Stimulated activated CD8-positive, alpha-beta memory T cell treated with anti-CD3 and anti-CD28 coated beads, Interleukin-4, amount 100 ng/mL, for 48 hours (primary cell): ENCODE results near the gene ZDHHC11.
A peak's percentile ranks its signal among the peaks of the same experiment; 100 is the strongest.
"Not testable (repeated sequence)": the region's sequence is repeated elsewhere in the genome, so short reads cannot be mapped to it uniquely, and the experiment has no call there.

Experiments
- DNase-seq: peaks from one replicate; pipeline ENCODE4 v3.0.0-alpha.2; 2020

Gene ZDHHC11

GRCh38 chr5:856531-857425 is 6.0 kb upstream of the ZDHHC11 start:
- no peak for DNase-seq

DNA sequence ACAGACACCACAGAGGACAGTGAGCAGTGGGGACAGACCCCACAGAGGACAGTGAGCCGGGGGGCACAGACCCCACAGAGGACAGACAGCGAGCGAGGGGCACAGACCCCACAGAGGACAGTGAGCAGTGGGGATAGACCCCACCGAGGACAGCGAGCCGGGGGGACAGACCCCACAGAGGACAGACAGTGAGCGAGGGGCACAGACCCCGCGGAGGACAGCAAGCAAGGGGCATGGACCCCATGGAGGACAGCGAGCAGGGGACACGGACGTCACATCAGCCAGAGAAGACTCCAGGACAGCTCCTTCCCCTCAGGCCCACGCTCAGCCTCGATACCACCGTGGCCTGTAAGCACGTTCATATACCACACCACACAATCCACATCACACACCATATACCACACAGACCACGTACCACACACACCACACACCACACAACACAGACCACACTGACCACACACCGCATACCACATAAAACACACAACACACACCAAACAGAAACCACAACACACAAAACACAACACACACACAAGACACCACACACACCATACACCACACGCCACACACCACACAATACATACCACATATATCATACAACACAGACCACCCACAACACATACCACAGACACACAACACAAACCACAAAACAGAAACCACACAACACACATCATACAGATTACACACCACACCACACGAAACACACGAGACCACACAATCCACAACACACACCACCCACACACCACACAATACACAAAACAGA is 5.2 kb upstream of the ZDHHC11 start:
- no peak for DNase-seq

- no peak for DNase-seq
These were observed 4.4 kb upstream of the ZDHHC11 start for GRCh38 chr5:854966-855743.

DNA sequence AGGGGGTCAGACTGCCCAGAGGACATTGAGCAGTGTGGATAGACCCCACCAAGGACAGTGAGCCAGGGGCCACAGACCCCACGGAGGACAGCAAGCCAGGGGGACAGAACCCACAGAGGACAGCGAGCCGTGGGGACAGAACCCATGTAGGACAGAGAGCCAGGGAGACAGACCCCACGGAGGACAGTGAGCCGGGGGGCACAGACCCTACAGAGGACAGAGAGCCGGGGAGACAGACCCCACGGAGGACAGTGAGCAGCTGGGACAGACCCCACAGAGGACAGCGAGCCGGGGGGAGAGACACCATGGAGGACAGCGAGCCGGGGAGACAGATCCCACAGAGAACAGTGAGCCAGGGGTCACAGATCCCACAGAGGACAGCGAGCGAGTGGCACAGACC is 3.4 kb upstream of the ZDHHC11 start:
- no peak for DNase-seq

DNA sequence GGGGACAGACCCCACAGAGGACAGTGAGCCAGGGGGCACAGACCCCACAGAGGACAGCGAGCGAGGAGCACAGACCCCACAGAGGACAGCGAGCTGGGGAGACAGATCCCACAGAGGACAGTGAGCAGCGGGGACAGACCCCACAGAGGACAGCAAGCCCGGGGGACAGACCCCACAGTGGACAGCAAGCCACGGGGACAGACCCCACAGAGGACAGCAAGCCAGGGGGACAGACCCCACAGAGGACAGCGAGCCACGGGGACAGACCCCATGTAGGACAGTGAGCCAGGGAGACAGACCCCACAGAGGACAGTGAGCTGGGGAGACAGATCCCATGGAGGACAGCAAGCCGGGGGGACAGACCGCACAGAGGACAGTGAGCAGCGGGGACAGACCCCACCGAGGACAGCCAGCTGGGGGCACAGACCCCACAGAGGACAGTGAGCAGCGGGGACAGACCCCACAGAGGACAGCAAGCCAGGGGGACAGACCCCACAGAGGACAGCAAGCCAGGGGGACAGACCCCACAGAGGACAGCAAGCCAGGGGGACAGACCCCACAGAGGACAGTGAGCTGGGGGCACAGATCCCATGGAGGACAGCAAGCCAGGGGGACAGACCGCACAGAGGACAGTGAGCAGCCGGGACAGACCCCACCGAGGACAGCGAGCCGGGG is 2.8 kb upstream of the ZDHHC11 start:
- not testable (repeated sequence) for DNase-seq

GRCh38 chr5:852431-853401 is 1.9 kb upstream of the ZDHHC11 start:
- no peak for DNase-seq

GRCh38 chr5:852018-852417 is 1.2 kb upstream of the ZDHHC11 start:
- DNase-seq, result no peak

DNA sequence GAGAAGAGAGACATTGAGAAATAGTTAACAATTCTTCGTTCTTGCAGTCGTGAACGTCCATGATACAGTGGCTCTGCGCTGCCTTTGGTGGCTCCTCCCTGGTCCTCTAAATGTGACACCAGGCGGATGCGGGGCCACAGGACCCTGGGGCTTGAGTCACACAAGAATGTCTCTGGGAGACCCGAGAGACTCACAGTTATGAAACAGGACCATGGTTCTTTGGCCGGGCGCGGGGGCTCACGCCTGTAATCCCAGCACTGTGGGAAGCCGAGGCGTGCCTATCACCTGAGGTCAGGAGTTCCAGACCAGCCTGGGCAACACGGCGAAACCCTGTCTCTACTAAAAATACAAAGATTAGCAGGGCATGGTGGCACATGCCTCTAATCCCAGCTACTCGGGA is 767 bp upstream of the ZDHHC11 start:
- DNase-seq, result no peak

GRCh38 chr5:851076-851475 is 290 bp upstream of the ZDHHC11 start:
- no peak for DNase-seq

- no peak for DNase-seq
These were observed 1.0 kb downstream of the ZDHHC11 start for GRCh38 chr5:849651-850301.

DNA sequence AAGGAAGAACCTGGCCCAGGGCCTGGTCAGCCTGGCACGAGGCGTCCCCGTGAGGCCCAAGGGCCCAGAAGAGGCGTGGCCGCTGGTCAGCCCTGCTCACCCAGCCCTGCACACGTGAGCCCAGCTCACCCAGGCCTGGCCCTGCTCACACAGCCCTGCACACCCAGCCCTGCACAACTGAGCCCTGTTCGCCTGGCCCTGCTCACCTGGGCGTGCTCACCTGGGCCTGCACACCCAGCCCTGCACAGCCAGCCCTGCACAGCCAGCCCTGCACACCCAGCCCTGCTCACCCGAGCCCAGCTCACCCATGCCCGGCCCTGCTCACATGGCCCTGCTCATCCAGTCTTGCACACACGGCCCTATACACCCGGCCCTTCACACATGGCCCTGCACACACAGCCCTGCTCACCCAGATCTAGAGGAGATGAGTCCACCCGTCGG is 2.1 kb downstream of the ZDHHC11 start:
- no peak for DNase-seq

GRCh38 chr5:847736-848135 is 3.0 kb downstream of the ZDHHC11 start:
- not testable (repeated sequence) for DNase-seq

GRCh38 chr5:847212-847611 is 3.6 kb downstream of the ZDHHC11 start:
- not testable (repeated sequence) for DNase-seq

DNA sequence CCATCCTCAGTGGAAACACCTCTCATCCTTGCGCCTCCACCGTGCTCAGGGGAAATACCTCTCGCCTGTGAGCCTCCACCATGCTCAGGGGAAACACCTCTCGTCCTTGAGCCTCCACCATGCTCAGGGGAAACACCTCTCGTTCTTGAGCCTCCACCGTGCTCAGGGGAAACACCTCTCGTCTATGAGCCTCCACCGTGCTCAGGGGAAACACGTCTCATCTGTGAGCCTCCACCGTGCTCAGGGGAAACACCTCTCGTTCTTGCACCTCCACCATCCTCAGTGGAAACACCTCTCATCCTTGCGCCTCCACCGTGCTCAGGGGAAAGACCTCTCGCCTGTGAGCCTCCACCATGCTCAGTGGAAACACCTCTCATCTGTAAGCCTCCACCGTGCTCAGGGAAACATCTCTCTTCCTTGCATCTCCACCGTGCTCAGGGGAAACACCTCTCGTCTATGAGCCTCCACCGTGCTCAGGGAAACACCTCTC is 4.1 kb downstream of the ZDHHC11 start:
- not testable (repeated sequence) for DNase-seq

- DNase-seq, result not testable (repeated sequence)
These were observed 4.8 kb downstream of the ZDHHC11 start for GRCh38 chr5:845676-846601.

DNA sequence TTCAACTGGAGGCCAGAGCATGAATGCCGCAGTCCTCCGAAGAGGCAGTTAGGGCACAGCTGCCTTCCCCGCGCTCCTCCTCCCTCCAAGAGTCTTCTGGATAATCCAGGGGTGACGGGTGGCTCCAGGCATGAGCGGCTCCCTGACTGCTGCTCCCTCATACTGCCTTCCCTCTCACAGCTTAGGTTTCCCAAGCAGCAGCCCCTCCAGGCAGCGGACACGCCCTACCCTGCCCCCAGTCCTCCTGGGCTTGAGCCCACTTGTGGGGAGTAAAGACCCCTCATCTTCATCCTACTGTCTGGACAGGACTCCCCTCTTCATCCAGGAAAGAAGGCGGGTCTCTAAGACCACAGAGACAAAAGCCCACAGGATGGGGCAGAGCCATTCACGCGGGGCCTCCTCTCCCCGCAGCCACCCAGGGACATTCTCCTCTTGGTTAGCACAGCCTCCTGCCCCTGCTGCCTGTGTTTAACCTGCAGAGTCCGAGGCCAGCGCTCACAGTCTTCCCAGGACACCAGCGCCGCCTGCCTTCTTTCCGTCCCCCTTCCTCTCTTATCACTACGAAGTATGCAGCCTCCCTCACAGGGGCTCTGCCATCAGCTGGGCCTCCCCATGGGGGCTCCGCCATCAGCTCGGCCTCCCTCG is 5.6 kb downstream of the ZDHHC11 start:
- DNase-seq, result not testable (repeated sequence)

DNA sequence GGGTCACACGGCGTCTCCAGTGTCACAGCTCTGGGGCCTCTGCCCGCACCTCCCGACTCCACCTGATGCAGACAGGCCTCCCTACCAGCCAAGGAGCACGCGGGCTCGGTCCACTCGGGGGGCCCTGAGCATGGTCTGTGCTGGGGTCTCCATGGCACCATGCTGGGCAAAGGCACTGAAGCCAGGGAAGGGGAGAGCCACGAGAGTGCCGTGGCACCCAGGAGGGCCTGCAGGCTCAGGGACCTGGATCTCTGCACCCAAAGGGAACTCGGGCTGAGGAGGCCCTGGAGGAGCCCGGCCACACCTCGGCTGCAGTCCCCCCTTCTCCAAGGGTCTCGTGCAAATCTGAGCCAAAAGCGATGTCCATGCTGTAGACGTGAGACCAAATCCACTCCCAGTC is 6.4 kb downstream of the ZDHHC11 start:
- DNase-seq, result peak; percentile 5

- DNase-seq, result not testable (repeated sequence)
These were observed 6.9 kb downstream of the ZDHHC11 start for GRCh38 chr5:843926-844325.

DNA sequence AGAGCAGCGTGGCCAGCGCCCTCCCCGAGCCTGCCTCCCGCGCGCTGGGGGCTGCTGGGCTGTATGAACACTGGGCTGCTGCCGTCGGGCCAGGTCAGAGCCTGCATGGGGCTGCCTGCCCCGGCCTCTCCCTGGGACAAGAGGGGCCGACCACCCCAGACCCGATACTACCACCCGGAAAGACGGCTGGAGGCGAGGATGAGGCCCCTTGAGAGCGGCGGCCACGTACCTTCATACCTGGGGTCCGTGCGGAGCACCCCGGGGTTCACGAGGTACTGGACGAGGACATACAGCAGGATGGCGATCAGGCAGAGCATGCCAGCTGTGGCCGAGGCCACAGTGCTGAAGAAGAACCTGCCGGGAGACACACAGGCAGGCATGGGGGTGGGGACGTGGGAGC is 7.4 kb downstream of the ZDHHC11 start:
- not testable (repeated sequence) for DNase-seq
